GM21528 (cell line): ENCODE measurements around the gene CEACAM7.
"Not testable (repeated sequence)": the region's sequence is repeated elsewhere in the genome, so short reads cannot be mapped to it uniquely, and the experiment has no call there.

Experiments used
- ATAC-seq: cut with Tn5 transposase; IDR thresholded peaks from one replicate; pipeline ENCODE4 v1.9.1; 2021; ENCODE audit warnings: mild to moderate bottlenecking, moderate library complexity; ENCODE audit not compliant: unreplicated experiment, low FRiP score

CEACAM7 gene

DNA sequence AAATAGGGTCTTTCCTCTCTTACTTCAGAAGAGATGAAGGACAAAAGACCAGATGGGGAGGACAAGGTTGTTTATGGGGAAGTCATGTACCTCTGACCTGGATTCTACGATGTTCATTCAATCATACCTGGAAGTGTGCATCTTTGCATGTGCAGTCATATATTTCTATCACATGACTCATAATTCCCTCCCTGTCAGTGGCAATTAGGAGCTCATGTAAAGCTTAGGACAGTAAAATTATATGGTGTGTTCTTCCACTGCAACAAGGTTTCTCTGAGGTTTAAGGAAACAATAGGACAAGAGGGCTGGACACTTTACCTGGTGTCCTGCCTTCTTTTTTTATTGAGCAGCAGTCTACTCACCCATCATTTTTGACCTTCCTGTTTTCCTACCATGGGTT lies 19.8 kb downstream of the CEACAM7 start:
- no peak for ATAC-seq

DNA sequence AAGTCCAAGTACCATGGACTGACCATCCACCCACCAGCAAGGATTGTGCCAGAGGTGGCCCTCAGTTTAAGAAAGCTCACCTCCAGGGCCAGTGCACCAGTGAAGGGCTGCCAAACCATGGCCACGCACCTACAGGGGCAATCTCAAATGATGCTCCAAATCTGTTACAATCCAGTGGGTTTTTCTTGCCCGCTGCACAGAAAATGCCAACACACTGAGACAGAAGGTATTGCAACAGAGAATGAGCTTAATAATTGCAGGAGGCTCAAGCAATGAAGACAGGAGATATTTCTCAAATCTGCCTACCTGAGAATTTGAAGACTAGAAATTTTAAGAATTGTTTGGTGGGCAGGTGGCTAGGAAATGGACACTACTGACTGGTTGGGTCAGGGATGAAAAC lies 22.0 kb downstream of the CEACAM7 start:
- no peak for ATAC-seq

DNA sequence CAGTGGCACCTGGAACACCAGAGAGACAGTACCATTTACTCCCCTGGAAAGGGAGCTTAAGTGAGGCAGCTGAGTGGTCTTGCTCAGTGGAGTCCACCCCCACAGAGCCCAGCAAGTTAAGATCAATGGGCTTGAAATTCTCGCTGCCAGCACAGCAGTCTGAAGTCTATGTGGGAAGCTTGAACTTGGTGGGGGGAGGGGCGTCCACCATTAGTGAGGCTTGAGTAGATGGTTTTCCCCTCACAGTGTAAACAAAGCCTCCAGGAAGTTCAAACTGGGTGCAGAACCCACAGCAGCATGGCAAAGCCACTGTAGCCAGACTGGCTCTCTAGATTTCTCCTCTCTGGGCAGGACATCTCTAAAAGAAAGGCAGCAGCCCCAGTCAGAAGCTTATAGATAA lies 30.9 kb downstream of the CEACAM7 start:
- ATAC-seq, result no peak

DNA sequence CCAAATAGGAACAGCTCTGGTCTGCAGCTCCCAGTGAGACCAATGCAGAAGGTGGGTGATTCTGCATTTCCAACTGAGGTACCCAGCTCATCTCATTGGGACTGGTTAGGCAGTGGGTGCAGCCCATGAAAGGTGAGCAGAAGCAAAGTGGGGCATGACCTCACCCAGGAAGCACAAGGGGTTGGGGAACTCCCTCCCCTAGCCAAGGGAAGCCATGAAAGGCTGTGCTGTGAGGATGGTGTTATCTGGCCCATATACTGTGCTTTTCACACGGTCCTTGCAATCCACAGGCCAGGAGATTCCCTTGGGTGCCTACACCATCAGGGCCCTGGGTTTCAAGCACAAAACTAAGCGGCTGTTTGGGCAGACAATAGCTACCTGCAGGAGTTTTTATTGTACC lies 31.3 kb downstream of the CEACAM7 start:
- not testable (repeated sequence) for ATAC-seq

DNA sequence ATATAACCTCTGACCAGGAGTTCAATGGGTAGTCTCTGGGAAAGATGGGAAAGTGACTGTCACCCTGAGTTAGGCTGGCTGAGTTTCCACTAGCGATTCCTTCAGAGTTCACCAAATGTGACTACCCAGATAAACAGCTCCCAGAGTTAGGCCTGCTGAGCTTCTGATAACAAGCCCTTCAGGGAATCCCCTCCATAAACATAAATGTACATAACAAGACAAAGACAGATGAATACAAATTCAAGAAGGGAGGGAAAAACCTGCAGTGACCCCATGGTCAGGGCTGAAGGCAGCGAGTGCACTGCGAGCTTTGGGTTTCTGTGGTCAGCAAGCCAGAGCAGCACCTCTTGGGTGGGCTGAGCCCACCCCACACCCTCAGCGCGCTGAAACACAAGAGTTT lies 35.8 kb downstream of the CEACAM7 start:
- no peak for ATAC-seq

DNA sequence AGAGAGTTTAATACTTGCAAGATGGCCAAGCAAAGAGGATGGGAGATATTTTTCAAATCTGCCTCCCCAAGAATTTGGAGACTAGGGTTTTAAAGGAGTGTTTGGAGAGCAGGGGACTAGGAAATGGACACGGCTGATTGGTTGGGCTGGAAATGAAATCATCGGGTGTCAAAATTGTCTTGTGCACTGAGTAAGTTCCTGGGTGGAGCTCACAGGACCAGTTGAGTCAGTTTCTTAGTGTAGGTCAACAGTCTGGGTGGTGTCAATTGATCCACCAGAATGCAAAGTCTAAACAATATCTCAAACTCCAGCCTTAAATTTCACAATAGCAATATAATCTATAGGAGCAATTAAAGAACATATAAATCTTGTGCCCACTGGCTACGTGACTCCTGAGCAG lies 38.2 kb downstream of the CEACAM7 start:
- ATAC-seq, result no peak

DNA sequence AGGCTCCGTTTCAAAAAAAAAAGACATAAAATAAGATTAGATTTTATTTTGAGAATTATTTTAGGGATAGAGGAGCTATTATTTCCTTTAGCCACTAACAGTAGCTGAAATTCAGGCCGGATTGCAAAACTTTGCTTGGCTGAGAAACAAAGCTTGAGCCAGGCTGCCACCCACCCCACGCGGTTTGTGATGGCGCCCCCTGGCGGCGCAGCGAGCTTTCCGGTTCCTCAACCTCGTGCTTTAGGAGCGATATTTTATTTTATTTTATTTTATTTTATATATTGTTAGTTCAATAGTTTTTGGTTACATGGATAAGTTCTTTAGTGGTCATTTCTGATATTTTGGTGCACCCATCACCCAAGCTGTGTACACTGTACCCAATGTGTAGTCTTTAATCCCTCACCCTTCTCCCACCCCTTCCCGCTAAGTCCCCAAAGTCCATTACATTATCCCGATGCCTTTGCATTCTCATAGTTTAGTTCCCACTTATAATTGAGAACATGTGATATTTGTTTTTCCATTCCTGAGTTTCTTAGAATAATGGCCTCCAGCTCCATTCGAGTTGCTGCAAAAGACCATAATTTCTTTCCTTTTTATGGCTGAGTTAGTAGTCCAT lies 41.4 kb downstream of the CEACAM7 start:
- no peak for ATAC-seq

DNA sequence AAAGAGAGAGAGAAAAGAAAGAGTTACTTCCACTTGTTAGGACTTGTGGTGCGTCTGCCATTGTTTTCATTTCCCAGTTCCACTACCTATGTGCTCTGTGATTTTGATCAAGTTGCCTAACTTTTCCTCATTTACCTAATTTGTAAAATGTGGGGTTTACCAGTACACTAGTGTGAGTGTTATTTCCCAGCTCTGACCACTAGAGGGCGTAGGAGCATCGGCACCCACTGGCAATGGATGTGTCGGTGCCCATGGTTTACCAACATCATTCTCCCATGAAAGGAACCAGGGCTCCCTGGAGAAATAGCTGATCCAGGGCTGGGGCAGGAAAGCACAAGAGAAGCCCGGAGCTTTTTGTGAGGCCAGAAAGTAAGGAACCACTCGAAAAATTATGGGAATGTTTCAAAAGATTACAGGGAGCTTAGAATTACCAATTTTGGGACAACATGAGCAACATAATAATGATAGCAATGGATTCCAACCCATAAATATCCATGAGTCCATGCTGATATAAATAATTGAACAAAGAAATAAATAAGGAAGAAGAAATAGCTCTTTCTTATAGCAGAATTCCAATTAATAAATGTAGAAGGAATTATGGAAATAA lies 46.1 kb downstream of the CEACAM7 start:
- no peak for ATAC-seq

DNA sequence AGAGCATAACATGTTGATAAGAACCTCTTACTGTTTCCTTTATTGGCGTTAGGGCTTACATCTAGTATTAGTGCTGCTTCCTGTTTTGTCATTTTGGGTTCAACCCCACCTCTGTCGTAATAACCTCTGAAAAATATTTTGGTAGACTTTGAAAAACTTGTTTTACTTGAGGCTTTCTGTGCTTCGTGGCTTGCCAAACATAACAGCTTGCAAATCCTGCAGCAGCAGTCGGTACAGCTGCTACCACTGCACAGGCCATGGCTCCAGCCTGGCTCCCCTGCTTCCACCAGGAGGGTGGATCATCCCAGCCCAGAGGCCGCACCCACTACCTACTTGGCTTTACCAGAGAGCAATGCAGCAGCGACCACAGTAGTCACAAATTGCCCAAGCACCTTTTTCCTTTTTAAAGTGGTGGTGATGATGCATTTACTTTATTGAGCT lies 49.4 kb downstream of the CEACAM7 start:
- no peak for ATAC-seq

DNA sequence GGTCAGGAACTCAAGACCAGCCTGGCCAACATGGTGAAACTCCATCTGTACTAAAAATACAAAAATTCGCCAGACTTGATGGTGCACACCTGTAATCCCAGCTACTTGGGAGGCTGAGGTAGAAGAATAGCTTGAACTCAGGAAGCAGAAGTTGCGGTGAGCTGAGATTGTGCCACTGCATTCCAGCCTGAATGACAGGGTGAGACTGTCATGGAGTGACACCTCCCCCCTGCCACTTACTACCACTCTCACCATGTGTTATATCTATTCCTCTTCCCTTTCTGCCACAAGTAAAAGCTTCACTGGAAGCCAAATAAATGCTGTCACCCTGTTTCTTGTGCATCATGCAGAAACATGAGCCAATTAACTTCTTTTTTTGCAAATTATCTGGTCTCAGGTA lies 50.6 kb downstream of the CEACAM7 start:
- no peak for ATAC-seq

DNA sequence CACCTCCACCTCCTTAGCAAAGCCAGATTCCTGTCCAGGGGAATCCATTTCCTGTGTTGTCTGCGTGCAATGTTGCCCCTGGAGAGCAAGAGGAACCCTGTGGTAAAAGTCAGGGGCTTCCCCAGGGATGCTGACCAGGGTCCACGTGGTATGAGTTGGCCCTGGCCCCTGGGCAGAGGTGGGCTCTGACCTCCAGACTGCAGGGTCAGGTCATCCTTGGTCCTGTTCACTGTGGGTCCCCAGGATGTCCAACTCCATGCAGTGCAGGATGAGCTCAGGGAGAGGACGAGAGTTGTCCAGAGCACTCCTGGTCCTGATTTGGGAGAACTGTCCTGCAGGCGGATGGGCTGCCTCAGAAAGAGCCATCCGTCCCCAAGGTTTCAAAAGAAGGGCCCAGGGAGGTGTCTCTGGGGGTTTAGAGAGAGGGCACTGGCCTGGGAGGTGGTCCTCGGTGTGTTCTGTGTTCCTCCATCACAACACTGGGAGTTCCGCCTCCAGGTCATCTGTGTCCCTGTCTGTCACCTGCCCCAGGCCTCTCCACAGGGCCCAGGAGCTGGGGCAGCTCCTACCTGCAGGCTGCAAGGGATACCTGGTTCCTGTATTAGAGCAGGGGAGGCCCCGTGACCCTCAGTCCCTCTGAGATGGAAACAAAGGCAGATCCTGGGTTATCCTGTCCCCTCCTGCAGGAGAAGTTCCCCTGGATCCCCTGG lies 59.9 kb downstream of the CEACAM7 start:
- ATAC-seq, result no peak

DNA sequence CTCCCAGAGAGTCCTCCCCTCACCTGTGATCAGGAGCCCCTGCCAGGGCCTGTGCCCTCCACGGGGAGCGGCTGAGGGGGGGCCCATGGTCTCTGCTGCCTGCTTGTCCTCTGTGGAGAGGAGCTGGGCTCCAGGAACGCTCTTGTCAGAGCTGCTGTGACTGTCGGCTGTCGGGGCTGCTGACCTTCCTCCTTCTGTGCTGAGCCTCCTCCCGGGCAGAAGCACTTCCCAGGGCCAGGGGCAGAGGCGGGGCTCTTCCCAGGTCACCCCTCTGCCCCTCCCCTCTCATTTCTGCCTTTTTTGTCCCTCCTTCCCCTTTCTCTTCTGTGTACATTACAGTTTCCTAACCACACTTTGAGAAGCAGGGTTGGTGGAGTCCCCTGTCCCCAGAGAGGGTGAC lies 61.2 kb downstream of the CEACAM7 start, which contains the start of gene CEACAM4:
CEACAM4 (minus strand) TSS at position 198 of the 400 bp plus-strand sequence; CDS start at position 87, 111 bp downstream.
- no peak for ATAC-seq

DNA sequence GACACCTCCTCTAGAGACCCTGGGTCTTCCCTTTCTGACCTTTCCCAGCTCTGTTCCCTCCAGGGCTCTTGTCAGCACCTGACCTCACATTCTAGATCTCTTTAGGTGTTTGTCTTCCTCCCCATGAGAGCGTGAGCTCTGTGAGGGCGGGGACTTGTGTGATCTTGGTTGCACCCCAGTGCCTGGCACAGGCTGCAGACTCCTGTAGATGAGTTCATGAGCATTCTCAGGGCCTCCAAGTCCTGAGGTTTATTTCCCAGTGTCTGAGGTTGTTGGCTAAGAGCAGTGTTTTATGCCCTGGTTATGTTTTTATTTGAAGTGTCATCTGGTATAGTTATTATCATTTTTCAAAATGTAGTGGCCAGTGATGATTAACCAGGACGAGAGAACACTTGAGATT lies 61.8 kb downstream of the CEACAM7 start:
- no peak for ATAC-seq

DNA sequence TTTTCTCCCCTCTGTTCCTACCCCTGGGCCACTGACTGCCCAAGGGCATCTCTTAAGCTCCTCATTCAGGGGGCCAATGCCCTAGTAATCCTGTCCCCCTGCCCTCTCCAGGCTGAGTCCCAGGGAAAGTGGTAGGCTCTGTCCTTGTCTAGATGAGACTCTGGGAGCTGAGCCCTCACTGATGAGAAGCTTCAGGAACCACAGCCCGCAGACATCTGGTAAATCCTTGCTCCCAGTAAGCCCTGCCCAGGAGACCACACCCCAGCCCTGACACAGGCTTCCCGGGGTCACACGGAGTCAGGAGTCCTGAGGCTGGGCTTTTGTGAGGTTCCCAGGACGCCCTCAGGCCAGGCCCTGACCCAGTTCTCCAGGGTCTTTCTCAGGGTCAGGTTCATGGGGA lies 63.1 kb downstream of the CEACAM7 start:
- no peak for ATAC-seq

DNA sequence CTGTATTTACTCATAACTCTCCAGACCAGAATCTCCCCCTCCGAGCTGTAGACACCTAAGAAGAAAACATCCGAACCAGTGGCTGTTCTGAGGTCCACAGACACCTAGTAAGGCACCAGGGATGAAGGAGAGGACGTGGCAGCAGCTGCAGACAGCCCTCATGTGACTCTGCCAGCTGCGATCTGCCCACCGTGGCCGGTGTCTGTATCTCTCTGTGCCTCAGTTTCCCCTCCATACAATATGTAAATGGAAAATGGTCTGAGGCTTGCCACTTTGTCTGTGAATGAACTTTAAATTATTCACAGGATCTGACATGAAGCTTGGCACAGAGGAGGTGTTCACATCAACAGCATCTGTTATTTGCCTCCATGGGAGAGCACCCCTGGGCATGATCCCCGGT lies 63.6 kb downstream of the CEACAM7 start:
- no peak for ATAC-seq

DNA sequence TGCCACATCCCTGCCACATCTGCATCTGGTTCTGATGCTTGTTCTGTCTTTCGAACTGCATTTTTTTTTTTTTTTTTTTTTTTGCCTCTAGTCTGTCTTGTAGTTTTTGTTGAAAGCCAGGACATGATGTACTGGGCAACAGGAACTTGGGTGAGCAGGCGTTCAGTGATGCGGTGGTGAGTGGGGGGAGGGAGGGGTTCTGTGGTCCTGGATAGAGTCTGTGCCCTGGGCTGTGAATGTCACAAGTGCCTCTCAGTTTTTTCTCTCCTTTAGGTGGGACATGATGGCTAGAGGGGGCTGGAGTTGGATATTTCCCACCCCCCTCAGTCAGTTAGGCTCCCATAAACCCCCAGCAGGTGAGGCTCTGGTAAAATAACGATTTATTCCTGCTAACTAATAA lies 64.7 kb downstream of the CEACAM7 start:
- ATAC-seq, result no peak
